ENCODE measurements around the gene SLC38A11.

SLC38A11 gene

GRCh38 chr2:164917296-164917903 is 37.9 kb downstream of the SLC38A11 start:
- H3K14ac ChIP-seq (ENCODE audit: low read length in 2 of 2), result no peak overlapping the region
- no peaks in the 10 kb centered on the region for H3K36me3 ChIP-seq (ENCODE audit: control insufficient read depth in 1 of 2, insufficient read depth in 2 of 2, low read depth in 1 of 2, low read length in 2 of 2)
- H3K4me3 ChIP-seq (ENCODE audit: insufficient read depth in 1 of 2, low read depth in 1 of 2, low read length in 2 of 2), result no peak overlapping the region
- no peaks in the 10 kb centered on the region for H3K4me1 ChIP-seq (ENCODE audit: control insufficient read depth, insufficient read depth, low read depth, low read length)
- no peaks in the 10 kb centered on the region for H3K27me3 ChIP-seq (ENCODE audit: control insufficient read depth in 1 of 2, insufficient read depth in 1 of 2, low read length in 2 of 2)
- no peak overlapping the region for H4K8ac ChIP-seq (ENCODE audit: low read length)
- no peak overlapping the region for H3K4ac ChIP-seq (ENCODE audit: low read depth in 1 of 2, low read length in 2 of 2)
- no peak overlapping the region for H3K27ac ChIP-seq (ENCODE audit: low read length, poor library complexity, severe bottlenecking)
- H2BK15ac ChIP-seq (ENCODE audit: low read depth, poor library complexity, severe bottlenecking), result no peak overlapping the region
- H2AFZ ChIP-seq (ENCODE audit: low read depth, low read length), result no peak overlapping the region
- no peak overlapping the region for H2BK120ac ChIP-seq (ENCODE audit: low read depth, low read length)
- H3K4me2 ChIP-seq (ENCODE audit: low read length, poor library complexity, severe bottlenecking), result no peak overlapping the region
- no peak overlapping the region for H3K18ac ChIP-seq (ENCODE audit: low read depth in 1 of 2, low read length in 2 of 2)
- H3K9me3 ChIP-seq (ENCODE audit: control insufficient read depth, low read length), result no peaks in the 10 kb centered on the region
- no peaks in the 10 kb centered on the region for H3K79me1 ChIP-seq (replicated peaks; ENCODE audit: low read length, poor library complexity, severe bottlenecking)
- DNase-seq, result peak; percentile 34
- H4K91ac ChIP-seq (ENCODE audit: low read length), result no peak overlapping the region
- H2BK5ac ChIP-seq (ENCODE audit: low read depth, low read length, poor library complexity, severe bottlenecking), result no peak overlapping the region
- no peak overlapping the region for H3K23ac ChIP-seq (ENCODE audit: low read length in 2 of 2)
- WGBS, result 58% methylated on average over 2 of the region's 3 CpGs
- H2BK12ac ChIP-seq (ENCODE audit: low read length in 2 of 2), result no peak overlapping the region
- no peak overlapping the region for H2AK5ac ChIP-seq (ENCODE audit: low read length, severe bottlenecking)
- H3K9ac ChIP-seq (ENCODE audit: low read length), result no peak overlapping the region

GRCh38 chr2:164915566-164915965 is 39.8 kb downstream of the SLC38A11 start:
- Histone ChIP-seq H4K91ac (ENCODE audit: low read length) (no peak overlapping the region), H2AK5ac (ENCODE audit: low read length, severe bottlenecking) (no peak overlapping the region), H3K4me1 (ENCODE audit: control insufficient read depth, insufficient read depth, low read depth, low read length) (no peaks in the 10 kb centered on the region), H2BK120ac (ENCODE audit: low read depth, low read length) (no peak overlapping the region), H3K9ac (ENCODE audit: low read length) (no peak overlapping the region), H3K79me1 (replicated peaks; ENCODE audit: low read length, poor library complexity, severe bottlenecking) (no peaks in the 10 kb centered on the region), H2AFZ (ENCODE audit: low read depth, low read length) (no peak overlapping the region), H3K18ac (ENCODE audit: low read depth in 1 of 2, low read length in 2 of 2) (no peak overlapping the region), H3K14ac (ENCODE audit: low read length in 2 of 2) (no peak overlapping the region), H2BK15ac (ENCODE audit: low read depth, poor library complexity, severe bottlenecking) (no peak overlapping the region), H3K4me3 (ENCODE audit: insufficient read depth in 1 of 2, low read depth in 1 of 2, low read length in 2 of 2) (no peak overlapping the region), H3K23ac (ENCODE audit: low read length in 2 of 2) (no peak overlapping the region), H3K4me2 (ENCODE audit: low read length, poor library complexity, severe bottlenecking) (no peak overlapping the region), H2BK5ac (ENCODE audit: low read depth, low read length, poor library complexity, severe bottlenecking) (no peak overlapping the region), H3K4ac (ENCODE audit: low read depth in 1 of 2, low read length in 2 of 2) (no peak overlapping the region), H2BK12ac (ENCODE audit: low read length in 2 of 2) (no peak overlapping the region), H3K9me3 (ENCODE audit: control insufficient read depth, low read length) (no peaks in the 10 kb centered on the region), H3K27ac (ENCODE audit: low read length, poor library complexity, severe bottlenecking) (no peak overlapping the region), H3K27me3 (ENCODE audit: control insufficient read depth in 1 of 2, insufficient read depth in 1 of 2, low read length in 2 of 2) (no peaks in the 10 kb centered on the region), H3K36me3 (ENCODE audit: control insufficient read depth in 1 of 2, insufficient read depth in 2 of 2, low read depth in 1 of 2, low read length in 2 of 2) (no peaks in the 10 kb centered on the region), H4K8ac (ENCODE audit: low read length) (no peak overlapping the region)
- no peak for DNase-seq
- WGBS, result 100% methylated on average over 2 of the region's 4 CpGs

GRCh38 chr2:164913640-164914350 is 41.5 kb downstream of the SLC38A11 start:
- Histone ChIP-seq H3K18ac (ENCODE audit: low read depth in 1 of 2, low read length in 2 of 2) (peak overlapping the region in 1 of 2 experiments; percentile 80), H3K4me1 (ENCODE audit: control insufficient read depth, insufficient read depth, low read depth, low read length) (no peaks in the 10 kb centered on the region), H3K9me3 (ENCODE audit: control insufficient read depth, low read length) (no peaks in the 10 kb centered on the region), H4K91ac (ENCODE audit: low read length) (no peak overlapping the region), H3K14ac (ENCODE audit: low read length in 2 of 2) (no peak overlapping the region), H3K4me3 (ENCODE audit: insufficient read depth in 1 of 2, low read depth in 1 of 2, low read length in 2 of 2) (no peak overlapping the region), H2BK15ac (ENCODE audit: low read depth, poor library complexity, severe bottlenecking) (no peak overlapping the region), H2BK12ac (ENCODE audit: low read length in 2 of 2) (no peak overlapping the region), H3K36me3 (ENCODE audit: control insufficient read depth in 1 of 2, insufficient read depth in 2 of 2, low read depth in 1 of 2, low read length in 2 of 2) (no peaks in the 10 kb centered on the region), H2BK120ac (ENCODE audit: low read depth, low read length) (peak overlapping the region; percentile 42), H3K27me3 (ENCODE audit: control insufficient read depth in 1 of 2, insufficient read depth in 1 of 2, low read length in 2 of 2) (no peaks in the 10 kb centered on the region), H3K4me2 (ENCODE audit: low read length, poor library complexity, severe bottlenecking) (no peak overlapping the region), H3K9ac (ENCODE audit: low read length) (peak overlapping the region; percentile 45), H4K8ac (ENCODE audit: low read length) (no peak overlapping the region), H3K4ac (ENCODE audit: low read depth in 1 of 2, low read length in 2 of 2) (no peak overlapping the region), H2AFZ (ENCODE audit: low read depth, low read length) (no peak overlapping the region), H3K23ac (ENCODE audit: low read length in 2 of 2) (no peak overlapping the region), H3K79me1 (replicated peaks; ENCODE audit: low read length, poor library complexity, severe bottlenecking) (no peaks in the 10 kb centered on the region), H2AK5ac (ENCODE audit: low read length, severe bottlenecking) (no peak overlapping the region), H3K27ac (ENCODE audit: low read length, poor library complexity, severe bottlenecking) (no peak overlapping the region), H2BK5ac (ENCODE audit: low read depth, low read length, poor library complexity, severe bottlenecking) (no peak overlapping the region)
- DNase-seq, result no peak

DNA sequence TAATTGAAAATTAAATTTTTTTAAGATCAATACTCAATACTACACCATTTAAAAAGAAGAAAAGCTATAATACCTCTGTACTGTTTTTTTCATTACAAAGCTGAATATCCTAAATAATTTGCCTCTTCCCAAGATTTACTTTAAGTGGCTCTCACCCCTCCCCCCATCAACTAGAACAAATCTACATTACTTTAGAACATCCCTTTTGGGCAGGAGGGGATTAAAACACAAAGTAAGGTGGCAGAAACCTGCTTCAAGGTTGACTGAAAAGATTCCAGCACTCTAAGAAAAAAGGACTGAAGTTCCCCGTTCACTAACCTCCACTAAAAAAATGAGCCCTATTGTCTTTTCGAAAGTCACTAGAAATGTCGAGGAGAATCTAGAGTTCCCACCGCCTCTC is 42.3 kb downstream of the SLC38A11 start:
- Histone ChIP-seq H3K9me3 (ENCODE audit: control insufficient read depth, low read length) (no peaks in the 10 kb centered on the region), H3K27ac (ENCODE audit: low read length, poor library complexity, severe bottlenecking) (no peak overlapping the region), H3K79me1 (replicated peaks; ENCODE audit: low read length, poor library complexity, severe bottlenecking) (no peaks in the 10 kb centered on the region), H3K4me2 (ENCODE audit: low read length, poor library complexity, severe bottlenecking) (no peak overlapping the region), H2AFZ (ENCODE audit: low read depth, low read length) (no peak overlapping the region), H2AK5ac (ENCODE audit: low read length, severe bottlenecking) (no peak overlapping the region), H3K4ac (ENCODE audit: low read depth in 1 of 2, low read length in 2 of 2) (no peak overlapping the region), H2BK15ac (ENCODE audit: low read depth, poor library complexity, severe bottlenecking) (no peak overlapping the region), H4K91ac (ENCODE audit: low read length) (no peak overlapping the region), H2BK120ac (ENCODE audit: low read depth, low read length) (no peak overlapping the region), H3K36me3 (ENCODE audit: control insufficient read depth in 1 of 2, insufficient read depth in 2 of 2, low read depth in 1 of 2, low read length in 2 of 2) (no peaks in the 10 kb centered on the region), H3K4me1 (ENCODE audit: control insufficient read depth, insufficient read depth, low read depth, low read length) (no peaks in the 10 kb centered on the region), H4K8ac (ENCODE audit: low read length) (no peak overlapping the region), H3K27me3 (ENCODE audit: control insufficient read depth in 1 of 2, insufficient read depth in 1 of 2, low read length in 2 of 2) (no peaks in the 10 kb centered on the region), H2BK5ac (ENCODE audit: low read depth, low read length, poor library complexity, severe bottlenecking) (no peak overlapping the region), H3K9ac (ENCODE audit: low read length) (no peak overlapping the region), H3K23ac (ENCODE audit: low read length in 2 of 2) (no peak overlapping the region), H2BK12ac (ENCODE audit: low read length in 2 of 2) (no peak overlapping the region), H3K14ac (ENCODE audit: low read length in 2 of 2) (no peak overlapping the region), H3K4me3 (ENCODE audit: insufficient read depth in 1 of 2, low read depth in 1 of 2, low read length in 2 of 2) (no peak overlapping the region), H3K18ac (ENCODE audit: low read depth in 1 of 2, low read length in 2 of 2) (no peak overlapping the region)
- no peak for DNase-seq
- WGBS, result 86% methylated on average over 4 of the region's 4 CpGs
